Measurements from ENCODE around the gene PTPRE. TPM values are rescaled to one million over a fixed set of nuclear protein-coding genes. Genes with fewer than 3 reads are reported as not detected.
A peak's percentile ranks its signal among the peaks of the same experiment; 100 is the strongest.

The PTPRE gene
- total RNA-seq, 1 donor from 2014 or later, result 13.8 TPM

DNA sequence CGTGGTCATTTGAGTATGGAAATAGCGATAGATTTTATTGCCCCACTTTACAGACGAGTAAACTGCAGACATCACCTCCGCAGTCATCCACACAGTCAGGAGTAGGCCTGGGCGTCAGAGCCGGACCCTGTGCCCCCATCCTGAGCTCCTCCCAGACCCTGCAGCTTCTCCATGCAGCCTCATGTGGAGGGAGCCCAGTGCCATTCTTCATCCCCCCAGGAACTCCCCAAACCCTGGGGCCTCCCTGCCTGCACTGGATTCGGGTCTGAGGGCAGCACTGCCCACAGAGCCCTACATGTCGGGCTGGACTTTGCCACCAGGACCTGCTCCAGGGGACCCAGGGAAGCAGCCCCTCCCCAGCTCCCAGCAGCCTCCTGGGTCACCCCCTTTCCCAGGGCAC is 118.5 kb downstream of the PTPRE start:
- no peaks in the 10 kb centered on the region for H3K9me3 ChIP-seq (replicated peaks)
- TF ChIP-seq, protein P1, sequence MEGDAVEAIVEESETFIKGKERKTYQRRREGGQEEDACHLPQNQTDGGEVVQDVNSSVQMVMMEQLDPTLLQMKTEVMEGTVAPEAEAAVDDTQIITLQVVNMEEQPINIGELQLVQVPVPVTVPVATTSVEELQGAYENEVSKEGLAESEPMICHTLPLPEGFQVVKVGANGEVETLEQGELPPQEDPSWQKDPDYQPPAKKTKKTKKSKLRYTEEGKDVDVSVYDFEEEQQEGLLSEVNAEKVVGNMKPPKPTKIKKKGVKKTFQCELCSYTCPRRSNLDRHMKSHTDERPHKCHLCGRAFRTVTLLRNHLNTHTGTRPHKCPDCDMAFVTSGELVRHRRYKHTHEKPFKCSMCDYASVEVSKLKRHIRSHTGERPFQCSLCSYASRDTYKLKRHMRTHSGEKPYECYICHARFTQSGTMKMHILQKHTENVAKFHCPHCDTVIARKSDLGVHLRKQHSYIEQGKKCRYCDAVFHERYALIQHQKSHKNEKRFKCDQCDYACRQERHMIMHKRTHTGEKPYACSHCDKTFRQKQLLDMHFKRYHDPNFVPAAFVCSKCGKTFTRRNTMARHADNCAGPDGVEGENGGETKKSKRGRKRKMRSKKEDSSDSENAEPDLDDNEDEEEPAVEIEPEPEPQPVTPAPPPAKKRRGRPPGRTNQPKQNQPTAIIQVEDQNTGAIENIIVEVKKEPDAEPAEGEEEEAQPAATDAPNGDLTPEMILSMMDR (IDR thresholded peaks at IDR 0.05; ENCODE audit: borderline replicate concordance), result no peak
- no peak overlapping the region for H3K4me3 ChIP-seq
- no peaks in the 10 kb centered on the region for H3K27me3 ChIP-seq (ENCODE audit: low read depth)
- intact Hi-C loops (cut with micrococcal nuclease), result no loop called here
- H3K36me3 ChIP-seq, result no peaks in the 10 kb centered on the region
- H3K4me1 ChIP-seq, result peaks cover 39% of the 10 kb centered on the region
- H3K27ac ChIP-seq (replicated peaks), result no peak overlapping the region
- DNase-seq, result no peak

DNA sequence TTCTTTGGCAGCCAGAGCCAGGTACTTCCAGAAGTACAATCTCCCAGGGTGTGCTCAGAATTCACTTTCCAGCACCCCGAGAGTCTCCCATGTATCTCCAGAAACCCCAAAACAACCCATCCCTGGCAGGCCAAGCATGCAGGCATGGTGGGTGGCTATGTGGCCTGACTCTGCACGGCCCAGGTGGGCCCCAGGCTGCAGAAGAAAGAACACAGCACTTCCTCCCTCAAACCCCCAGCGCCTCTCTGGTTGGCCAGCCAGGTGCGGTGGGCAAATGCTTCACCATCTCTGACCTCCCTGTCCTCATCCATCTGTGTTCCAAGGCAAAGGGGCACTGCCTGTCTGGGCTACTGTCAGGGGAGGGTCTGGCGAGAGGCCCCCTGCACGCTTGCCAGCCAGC is 119.0 kb downstream of the PTPRE start:
- TF ChIP-seq, protein P1 (IDR thresholded peaks at IDR 0.05; ENCODE audit: borderline replicate concordance), result no peak
- intact Hi-C loops (cut with micrococcal nuclease), result no loop called here
- no peak overlapping the region for H3K27ac ChIP-seq (replicated peaks)

DNA sequence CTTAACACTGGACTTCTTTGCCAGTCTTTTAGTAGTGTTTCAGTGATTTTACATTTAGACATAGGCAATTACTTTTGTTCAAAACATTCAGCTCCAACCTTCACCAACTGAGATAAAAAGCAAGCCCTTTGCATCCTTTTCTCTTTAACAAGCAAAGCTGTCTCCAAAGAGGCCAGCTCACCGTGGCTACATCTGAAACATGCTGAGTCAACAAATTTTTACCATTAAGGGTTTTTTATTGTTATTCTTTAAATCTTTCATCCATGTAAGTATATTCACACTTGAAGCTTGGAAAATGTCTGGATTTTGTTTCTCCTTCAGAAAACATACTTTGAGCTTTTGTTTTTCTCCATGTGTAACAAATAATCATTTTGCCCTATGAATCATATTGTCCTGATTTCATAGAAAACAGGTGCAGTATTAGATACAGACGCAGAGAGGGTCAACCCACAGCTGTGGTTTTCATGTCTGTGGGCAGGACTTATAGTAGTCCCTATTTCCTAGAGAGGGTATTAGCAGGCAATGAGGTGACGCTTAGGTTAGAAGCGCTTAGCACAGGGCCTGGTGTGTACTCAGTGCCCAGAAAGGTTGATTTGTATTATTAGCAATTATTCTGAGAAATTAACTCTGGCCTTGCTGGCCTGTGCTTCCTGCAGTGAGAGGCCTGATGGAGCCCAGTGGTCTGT is 119.9 kb downstream of the PTPRE start:
- Histone ChIP-seq H3K4me1 (peaks cover 44% of the 10 kb centered on the region), H3K27me3 (ENCODE audit: low read depth) (no peaks in the 10 kb centered on the region), H3K4me3 (no peak overlapping the region), H3K36me3 (no peaks in the 10 kb centered on the region), H3K9me3 (replicated peaks) (no peaks in the 10 kb centered on the region), H3K27ac (replicated peaks) (peak overlapping the region; percentile 17)
- no peak for DNase-seq
- TF ChIP-seq, protein P1 (IDR thresholded peaks at IDR 0.05; ENCODE audit: borderline replicate concordance), result no peak
- intact Hi-C loops (cut with micrococcal nuclease), result no loop called here

More for the DNA sequence above, 119.0 kb downstream of the PTPRE start:
- DNase-seq, result no peak
- no peaks in the 10 kb centered on the region for H3K9me3 ChIP-seq (replicated peaks)
- no peaks in the 10 kb centered on the region for H3K36me3 ChIP-seq
- peaks cover 39% of the 10 kb centered on the region for H3K4me1 ChIP-seq
- no peaks in the 10 kb centered on the region for H3K27me3 ChIP-seq (ENCODE audit: low read depth)
- no peak overlapping the region for H3K4me3 ChIP-seq

DNA sequence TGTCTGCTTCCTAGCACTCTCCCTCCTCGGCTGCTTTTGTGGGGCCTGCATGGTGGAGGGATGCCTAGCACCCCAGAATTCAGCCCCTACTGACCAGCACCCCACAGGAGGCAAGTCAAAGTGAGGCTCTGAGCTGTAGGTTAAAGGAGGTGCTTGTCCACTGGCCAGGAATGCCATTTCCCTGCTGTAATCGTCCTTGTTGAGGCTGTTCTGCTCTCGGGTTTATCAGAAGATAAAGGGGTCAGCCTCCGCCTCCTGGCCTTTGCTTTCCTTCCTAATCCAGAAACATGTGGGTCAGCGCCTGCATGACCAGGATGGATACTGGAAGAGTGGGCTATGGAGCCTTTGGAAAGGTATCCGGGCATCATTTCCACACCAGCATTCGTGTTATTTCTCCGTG is 120.4 kb downstream of the PTPRE start:
- Histone ChIP-seq H3K9me3 (replicated peaks) (no peaks in the 10 kb centered on the region), H3K27ac (replicated peaks) (peak overlapping the region; percentile 17), H3K36me3 (no peaks in the 10 kb centered on the region), H3K27me3 (ENCODE audit: low read depth) (no peaks in the 10 kb centered on the region), H3K4me1 (peaks cover 44% of the 10 kb centered on the region), H3K4me3 (no peak overlapping the region)
- DNase-seq, result no peak
- TF ChIP-seq, protein P1 (IDR thresholded peaks at IDR 0.05; ENCODE audit: borderline replicate concordance), result no peak
- intact Hi-C loops (cut with micrococcal nuclease), result no loop called here

DNA sequence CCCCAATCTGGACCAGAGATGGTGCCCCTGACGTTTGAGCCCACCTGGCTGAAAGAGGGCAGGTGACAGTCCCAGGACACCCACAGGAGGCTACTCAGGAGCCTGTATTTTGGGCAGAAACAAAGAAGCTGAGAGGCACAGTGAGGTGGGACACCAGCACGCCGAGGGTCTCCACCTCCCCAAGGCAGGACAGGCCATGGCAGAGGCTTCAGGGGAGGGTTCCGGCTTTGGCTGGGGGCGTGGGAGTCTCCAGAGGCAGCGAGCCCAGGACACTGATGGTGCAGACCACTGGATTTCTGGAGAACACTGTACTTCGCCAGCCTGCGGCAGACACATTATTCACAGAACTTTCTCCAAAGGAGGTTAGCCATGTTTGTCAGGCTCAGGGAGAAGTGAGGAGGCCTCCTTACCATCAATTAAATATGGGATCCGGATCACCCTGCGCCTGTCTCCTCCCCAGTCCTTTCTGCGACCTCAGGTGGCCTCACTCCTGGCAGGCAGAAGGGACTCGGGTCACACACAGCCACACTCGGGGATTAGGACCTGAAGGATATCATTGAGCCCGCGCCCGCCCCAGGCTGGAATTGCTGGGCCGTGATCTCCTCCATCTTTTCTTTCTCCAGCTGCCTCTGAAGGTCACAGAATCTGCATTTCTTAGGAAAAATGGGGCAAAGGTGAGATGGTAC is 121.1 kb downstream of the PTPRE start:
- Histone ChIP-seq H3K4me3 (no peak overlapping the region), H3K9me3 (replicated peaks) (no peaks in the 10 kb centered on the region), H3K27ac (replicated peaks) (peak overlapping the region; percentile 17), H3K4me1 (peaks cover 44% of the 10 kb centered on the region), H3K36me3 (no peaks in the 10 kb centered on the region), H3K27me3 (ENCODE audit: low read depth) (no peaks in the 10 kb centered on the region)
- TF ChIP-seq, protein P1 (IDR thresholded peaks at IDR 0.05; ENCODE audit: borderline replicate concordance), result no peak
- intact Hi-C loops (cut with micrococcal nuclease), result no loop called here
- no peak for DNase-seq
